Astrocyte of the hippocampus (primary cell): ENCODE data around the gene GNG13.
"Not testable (repeated sequence)": the region's sequence is repeated elsewhere in the genome, so short reads cannot be mapped to it uniquely, and the experiment has no call there.

ENCODE experiments used
- DNase-seq: peaks from one replicate; pipeline ENCODE4 v3.0.0; 2011; ENCODE audit warnings: low read depth, low spot score

GNG13 gene

GRCh38 chr16:761625-762513, 38.7 kb downstream of the GNG13 start:
- no peak for DNase-seq

GRCh38 chr16:760545-761343, 39.8 kb downstream of the GNG13 start, which contains the start of gene MSLN:
TSS of gene MSLN (plus strand) at chr16:760734. CDS start at chr16:762681, 1,947 bp downstream.
- peak; percentile 78 for DNase-seq

- DNase-seq = no peak
Measured at GRCh38 chr16:760065-760464, 40.5 kb downstream of the GNG13 start.

DNA sequence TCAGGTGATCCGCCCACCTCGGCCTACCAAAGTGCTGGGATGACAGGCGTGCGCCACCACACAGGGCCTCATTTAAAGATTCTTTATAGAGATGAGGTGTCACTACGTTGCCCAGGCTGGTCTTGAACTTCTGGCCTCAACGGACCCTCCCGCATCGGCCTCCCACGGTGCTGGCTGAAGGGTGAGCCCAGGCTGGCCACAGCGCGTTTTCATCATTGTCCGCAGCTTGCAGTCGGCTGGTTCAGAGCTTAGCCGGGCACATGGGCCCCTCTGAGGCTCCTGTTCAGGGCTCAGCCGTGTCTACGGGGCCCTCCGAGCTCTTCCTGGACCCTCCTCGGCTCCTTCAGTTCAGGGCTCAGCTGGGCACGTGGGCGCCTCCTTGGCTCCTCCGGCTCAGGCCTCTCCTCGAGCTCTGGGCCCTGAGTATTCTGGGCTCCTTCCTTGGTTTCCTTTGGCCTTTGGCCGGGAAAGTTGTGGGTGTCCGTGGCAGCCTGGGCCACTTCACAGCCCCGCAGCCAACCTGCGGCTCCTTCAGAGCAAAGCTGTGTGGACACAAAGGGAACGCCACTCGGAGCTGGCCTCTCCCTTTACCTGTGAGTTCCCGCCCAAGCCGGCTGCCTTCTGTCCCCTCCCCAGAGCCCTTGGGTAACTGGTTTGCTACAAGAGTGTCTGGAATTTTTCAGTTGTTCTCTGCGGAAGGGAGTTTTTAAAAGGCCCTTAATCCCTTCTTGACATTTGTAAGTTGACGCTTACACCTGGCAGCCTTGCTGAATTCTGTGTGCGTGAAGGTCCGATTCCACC, 41.2 kb downstream of the GNG13 start:
- no peak for DNase-seq

GRCh38 chr16:756428-756827, 44.1 kb downstream of the GNG13 start:
- DNase-seq = no peak

DNA sequence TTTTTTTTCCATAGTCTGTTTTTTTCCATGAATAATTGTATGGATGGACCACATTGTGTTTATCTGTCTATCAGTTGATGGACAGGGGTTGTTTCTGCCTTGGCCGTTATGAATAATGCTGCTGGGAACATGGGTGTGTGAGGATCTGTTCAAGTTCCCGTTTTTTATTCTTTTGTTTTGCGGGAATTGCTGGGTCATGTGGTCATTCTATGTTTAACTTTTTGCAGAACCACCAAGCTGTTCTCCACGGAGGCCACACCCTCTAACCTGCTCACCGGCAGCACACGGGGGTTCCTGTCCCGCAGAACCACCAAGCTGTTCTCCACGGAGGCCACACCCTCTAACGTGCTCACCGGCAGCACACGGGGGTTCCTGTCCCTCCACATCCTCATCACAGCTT, 45.9 kb downstream of the GNG13 start:
- no peak for DNase-seq

DNA sequence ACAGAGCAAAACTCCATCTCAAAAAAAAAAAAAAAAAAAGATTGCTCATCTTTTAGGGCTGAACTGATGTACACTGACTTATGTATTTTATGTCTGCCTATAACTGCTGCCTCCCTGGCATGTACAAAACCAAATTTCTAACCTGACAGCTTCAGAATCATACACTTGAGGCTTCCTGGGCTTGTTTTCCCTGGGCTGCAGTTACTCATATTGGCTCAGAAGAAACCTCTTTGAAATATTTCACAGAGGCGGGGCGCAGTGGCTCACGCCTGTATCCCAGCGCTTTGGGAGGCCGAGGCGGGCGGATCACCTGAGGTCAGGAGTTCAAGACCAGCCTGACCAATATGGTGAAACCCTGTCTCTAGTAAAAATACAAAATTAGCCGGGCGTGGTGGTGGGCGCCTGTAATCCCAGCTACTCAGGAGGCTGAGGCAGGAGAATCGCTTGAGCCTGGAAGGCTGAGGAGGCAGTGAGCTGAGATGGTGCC, 46.4 kb downstream of the GNG13 start:
- not testable (repeated sequence) for DNase-seq

DNA sequence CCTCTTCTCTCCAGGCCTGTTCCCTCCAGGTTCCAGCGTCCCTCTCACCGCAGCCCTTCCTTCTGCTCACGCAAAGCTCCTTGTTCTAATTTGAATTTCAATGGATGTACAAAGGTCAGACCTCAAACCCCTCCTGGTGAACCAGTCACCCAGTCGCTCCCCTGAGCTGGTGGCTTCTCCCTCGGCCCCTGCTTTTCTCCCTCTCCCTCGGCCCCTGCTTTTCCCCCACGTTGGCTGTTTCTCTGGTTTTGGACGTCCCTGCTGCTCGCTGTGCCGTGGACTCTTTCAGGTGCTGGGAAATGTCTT, 48.6 kb downstream of the GNG13 start:
- peak; percentile 47 for DNase-seq

GRCh38 chr16:751152-752006, 49.2 kb downstream of the GNG13 start:
- no peak for DNase-seq

GRCh38 chr16:750485-750884, 50.0 kb downstream of the GNG13 start:
- DNase-seq = no peak

GRCh38 chr16:749010-749409, 51.5 kb downstream of the GNG13 start:
- DNase-seq = peak; percentile 73
